Measurements from ENCODE around the gene NDST1. TPM values are rescaled to one million over a fixed set of nuclear protein-coding genes. Genes with fewer than 3 reads are reported as not detected.

Gene NDST1
- total RNA-seq, 1 experiment from 2014 or later, result 68.9 TPM

DNA sequence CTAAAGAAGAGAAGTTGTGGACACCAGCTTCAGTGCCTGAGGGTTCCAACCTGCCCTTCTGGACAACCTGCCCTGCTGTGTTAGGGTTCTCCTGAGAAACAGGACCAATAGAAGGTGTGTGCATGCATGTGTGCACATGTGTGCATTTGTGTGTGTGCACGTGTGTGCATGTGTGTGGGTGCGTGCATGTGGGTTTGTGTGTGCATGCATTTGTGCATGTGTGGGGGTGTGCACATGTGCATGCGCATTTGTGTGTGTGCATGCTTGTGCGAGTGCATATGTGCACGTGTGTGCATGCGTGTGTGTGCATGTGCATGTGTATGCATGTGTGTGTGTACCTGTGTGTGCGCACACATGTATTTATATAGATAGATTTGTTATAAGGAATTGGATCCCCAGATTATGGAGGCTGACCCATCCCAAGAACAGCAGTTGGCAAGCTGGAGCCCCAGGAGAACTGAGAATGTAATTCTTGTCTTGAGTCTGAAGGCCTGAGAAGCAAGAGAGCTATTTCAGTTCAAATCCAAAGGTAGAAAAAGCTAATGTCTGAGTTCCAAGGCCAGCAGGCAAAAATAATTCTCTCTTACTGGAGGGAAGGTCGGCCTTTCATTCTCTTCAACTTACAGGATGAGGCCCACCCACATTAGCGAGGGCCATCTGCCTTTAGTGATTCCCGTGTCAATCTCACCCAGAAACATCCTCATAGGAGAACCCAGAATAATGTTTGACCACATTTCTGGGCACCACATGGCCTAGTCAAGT, 69.6 kb downstream of the NDST1 start:
- no TSS peak for BruUV-seq (replicated peaks)
- Mint-ChIP-seq H3K36me3 (ENCODE audit: insufficient read depth, unreplicated experiment) (peaks cover 6% of the 10 kb centered on the region), H3K9me3 (ENCODE audit: unreplicated experiment) (no peaks in the 10 kb centered on the region), H3K4me1 (ENCODE audit: insufficient read depth, unreplicated experiment) (no peaks in the 10 kb centered on the region), H3K27me3 (ENCODE audit: insufficient read depth, unreplicated experiment) (no peaks in the 10 kb centered on the region), H3K27ac (ENCODE audit: low read depth, unreplicated experiment) (no peak overlapping the region), H3K4me3 (ENCODE audit: unreplicated experiment) (no peak overlapping the region)
- DNase-seq (ENCODE audit: unreplicated experiment), result no peak
- ChIA-PET POLR2A (interaction anchor here (0.6 kb wide), 1 partner anchor 30 kb away, joined by 3 read pairs; no protein-coding TSS in a partner anchor), CTCF (interaction anchor here (1.0 to 2.7 kb wide), 4 partner anchors 8 to 80 kb away, joined by 3 to 12 read pairs (median 4); no protein-coding TSS in a partner anchor)
- intact Hi-C loops (cut with micrococcal nuclease), result no loop called here
- TF ChIP-seq CTCF (IDR thresholded peaks at IDR 0.05; ENCODE audit: unreplicated experiment), result no peak

DNA sequence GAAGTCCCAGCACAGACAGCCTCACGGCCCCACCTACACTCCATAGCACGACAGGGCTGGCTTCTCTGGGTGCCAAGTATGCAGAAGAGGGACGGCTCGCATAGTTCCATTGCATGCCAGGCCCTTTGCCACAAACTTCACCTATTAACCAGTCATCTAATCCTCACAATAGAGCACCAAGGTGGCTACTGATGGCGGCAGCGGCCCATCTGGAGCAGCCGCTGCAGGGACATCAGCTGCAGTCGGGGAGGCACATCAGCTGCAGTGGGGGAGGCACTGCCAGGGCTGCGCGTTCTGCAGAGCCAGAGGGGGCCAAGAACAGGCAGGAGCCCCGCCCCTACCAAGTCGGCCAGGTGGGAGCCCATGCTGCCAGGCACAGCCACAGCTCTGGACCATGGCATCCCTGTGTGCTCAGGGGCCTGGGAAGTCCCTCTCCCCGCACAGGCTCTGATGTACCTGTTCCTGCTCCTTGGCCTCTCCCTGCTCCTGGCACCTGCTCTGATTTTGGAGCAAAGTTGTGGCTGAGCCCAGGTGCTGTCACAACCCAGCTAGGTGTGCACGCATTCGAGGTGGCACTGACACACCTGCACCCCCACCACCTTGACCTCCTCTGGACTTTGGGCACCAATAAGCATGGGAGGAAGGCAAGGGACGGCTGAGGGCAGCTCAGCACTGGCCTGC, 71.0 kb downstream of the NDST1 start:
- H3K36me3 Mint-ChIP-seq (ENCODE audit: insufficient read depth, unreplicated experiment), result peaks cover 6% of the 10 kb centered on the region
- H3K4me3 Mint-ChIP-seq (ENCODE audit: unreplicated experiment), result no peak overlapping the region
- intact Hi-C loops (cut with micrococcal nuclease), result no loop called here
- POLR2A ChIA-PET, result no interaction called here
- TF ChIP-seq CTCF (IDR thresholded peaks at IDR 0.05; ENCODE audit: unreplicated experiment), result no peak
- CTCF ChIA-PET, result interaction anchor here (1.0 to 2.7 kb wide), 4 partner anchors 16 to 79 kb away, joined by 4 to 12 read pairs (median 7); no protein-coding TSS in a partner anchor
- no peaks in the 10 kb centered on the region for H3K4me1 Mint-ChIP-seq (ENCODE audit: insufficient read depth, unreplicated experiment)
- no peak overlapping the region for H3K27ac Mint-ChIP-seq (ENCODE audit: low read depth, unreplicated experiment)
- H3K27me3 Mint-ChIP-seq (ENCODE audit: insufficient read depth, unreplicated experiment), result no peaks in the 10 kb centered on the region
- no peak for DNase-seq (ENCODE audit: unreplicated experiment)
- no peaks in the 10 kb centered on the region for H3K9me3 Mint-ChIP-seq (ENCODE audit: unreplicated experiment)
- no TSS peak for BruUV-seq (replicated peaks)

GRCh38 chr5:150579462-150580400, 71.8 kb downstream of the NDST1 start:
- CTCF ChIA-PET, result interaction anchor here (0.6 to 2.7 kb wide), 8 partner anchors 17 to 190 kb away, joined by 3 to 12 read pairs (median 4); no protein-coding TSS in a partner anchor
- intact Hi-C loops (cut with micrococcal nuclease), result no loop called here

More at GRCh38 chr5:150579462-150580400, 71.8 kb downstream of the NDST1 start:
- no peak for DNase-seq (ENCODE audit: unreplicated experiment)
- H3K27ac Mint-ChIP-seq (ENCODE audit: low read depth, unreplicated experiment), result no peak overlapping the region
- H3K27me3 Mint-ChIP-seq (ENCODE audit: insufficient read depth, unreplicated experiment), result no peaks in the 10 kb centered on the region
- POLR2A ChIA-PET, result no interaction called here
- H3K4me1 Mint-ChIP-seq (ENCODE audit: insufficient read depth, unreplicated experiment), result no peaks in the 10 kb centered on the region
- no TSS peak for BruUV-seq (replicated peaks)
- TF ChIP-seq CTCF (IDR thresholded peaks at IDR 0.05; ENCODE audit: unreplicated experiment), result no peak
- H3K36me3 Mint-ChIP-seq (ENCODE audit: insufficient read depth, unreplicated experiment), result peaks cover 6% of the 10 kb centered on the region
- H3K9me3 Mint-ChIP-seq (ENCODE audit: unreplicated experiment), result no peaks in the 10 kb centered on the region
- H3K4me3 Mint-ChIP-seq (ENCODE audit: unreplicated experiment), result no peak overlapping the region
